OCI-LY1 (cell line): ENCODE data around the gene AQP12B.

Experiments used
- H2AFZ ChIP-seq: fragments of 200-600 bp; sonication (generic), shearing (Covaris generic); 2 replicates; pipeline ENCODE4 v1.6.0; 2014; ENCODE audit warnings: antibody characterized with exemption, mild to moderate bottlenecking, low read length
- H3F3A ChIP-seq: fragments of 200-600 bp; sonication (generic), shearing (Covaris generic); 2 replicates; pipeline ENCODE4 v1.6.0; 2014; ENCODE audit warnings: mild to moderate bottlenecking, antibody characterized with exemption, low read length, moderate library complexity; ENCODE audit not compliant: insufficient read depth
- H3K27ac ChIP-seq: fragments of 200-600 bp; sonication (generic); 2 replicates; pipeline ENCODE4 v1.5.1; 2014; ENCODE audit warnings: low read length, mixed run types, mild to moderate bottlenecking, low read depth; ENCODE audit not compliant: poor library complexity, severe bottlenecking
- H3K27me3 ChIP-seq: fragments of 200-600 bp; sonication (generic); 2 replicates; pipeline ENCODE4 v1.6.0; 2014; ENCODE audit warnings: antibody characterized with exemption, mild to moderate bottlenecking, low read length, moderate library complexity; ENCODE audit not compliant: insufficient read depth
- H3K36me3 ChIP-seq: fragments of 200-600 bp; sonication (generic); 2 replicates; pipeline ENCODE4 v1.6.1; 2014; ENCODE audit warnings: mild to moderate bottlenecking, antibody characterized with exemption, low read length, moderate library complexity, mixed read lengths; ENCODE audit not compliant: insufficient read depth
- H3K4me1 ChIP-seq: fragments of 200-600 bp; sonication (generic); 2 replicates; pipeline ENCODE4 v1.5.1; 2014; ENCODE audit warnings: mild to moderate bottlenecking, low read length, moderate library complexity; ENCODE audit not compliant: insufficient read depth, severe bottlenecking
- H3K4me2 ChIP-seq: fragments of 200-600 bp; sonication (generic), shearing (Covaris generic); 2 replicates; pipeline ENCODE4 v1.6.1; 2014; ENCODE audit warnings: low read length
- H3K4me3 ChIP-seq: fragments of 200-600 bp; sonication (generic); 2 replicates; pipeline ENCODE4 v1.5.1; 2014; ENCODE audit warnings: low read length, low read depth, mild to moderate bottlenecking, mixed read lengths; ENCODE audit not compliant: poor library complexity, severe bottlenecking
- H3K79me2 ChIP-seq: fragments of 200-600 bp; shearing (Covaris generic); 2 replicates; pipeline ENCODE4 v1.6.1; 2016; ENCODE audit warnings: mixed run types, low read length, mixed read lengths; ENCODE audit not compliant: insufficient read depth
- H3K9ac ChIP-seq: fragments of 200-600 bp; sonication (generic), shearing (Covaris generic); 2 replicates; pipeline ENCODE4 v1.6.1; 2014; ENCODE audit warnings: mild to moderate bottlenecking, low read length, mixed read lengths
- H3K9me2 ChIP-seq: fragments of 200-600 bp; sonication (generic), shearing (Covaris generic); 2 replicates; pipeline ENCODE4 v1.6.1; 2014; ENCODE audit warnings: low read depth, mild to moderate bottlenecking, low read length, mixed read lengths
- H3K9me3 ChIP-seq: fragments of 200-600 bp; shearing (Covaris generic); 2 replicates; pipeline ENCODE4 v1.6.1; 2014; ENCODE audit warnings: low read length, mixed read lengths
- H4K20me1 ChIP-seq: fragments of 200-600 bp; sonication (generic), shearing (Covaris generic); 2 replicates; pipeline ENCODE4 v1.6.0; 2016; ENCODE audit warnings: mild to moderate bottlenecking, low read length; ENCODE audit not compliant: insufficient read depth
- CTCF ChIP-seq: fragments of 200-600 bp; sonication (generic), shearing (Covaris generic); IDR thresholded peaks from 2 replicates; pipeline ENCODE4 v1.5.1; 2017; ENCODE audit warnings: mild to moderate bottlenecking, antibody characterized with exemption, low read length, moderate library complexity, mixed read lengths
- EZH2 ChIP-seq: fragments of 200-600 bp; sonication (generic), shearing (Covaris generic); IDR thresholded peaks from 2 replicates; pipeline ENCODE4 v1.8.0; 2017; ENCODE audit warnings: borderline replicate concordance, mixed run types, mild to moderate bottlenecking, antibody characterized with exemption, low read length, moderate library complexity, mixed read lengths

The AQP12B gene

GRCh38 chr2:240727913-240728312 lies 45.2 kb upstream of the AQP12B start:
- H3K9ac ChIP-seq: no peak overlapping the region
- no peaks in the 10 kb centered on the region for H3K27me3 ChIP-seq
- H3K79me2 ChIP-seq: no peaks in the 10 kb centered on the region
- no peak overlapping the region for H3K4me2 ChIP-seq
- no peak overlapping the region for H2AFZ ChIP-seq
- H3K4me3 ChIP-seq: no peak overlapping the region
- no peaks in the 10 kb centered on the region for H3K9me3 ChIP-seq
- TF ChIP-seq CTCF: no peak
- no peak for TF ChIP-seq EZH2
- no peaks in the 10 kb centered on the region for H3K36me3 ChIP-seq
- H3F3A ChIP-seq: no peaks in the 10 kb centered on the region
- H3K4me1 ChIP-seq: no peaks in the 10 kb centered on the region
- H3K9me2 ChIP-seq: no peaks in the 10 kb centered on the region
- H3K27ac ChIP-seq: no peak overlapping the region
- no peaks in the 10 kb centered on the region for H4K20me1 ChIP-seq

GRCh38 chr2:240727439-240727838 lies 44.8 kb upstream of the AQP12B start:
- Histone ChIP-seq H3K4me2 (no peak overlapping the region), H3K4me1 (no peaks in the 10 kb centered on the region), H2AFZ (no peak overlapping the region), H3K27me3 (no peaks in the 10 kb centered on the region), H3K9me2 (no peaks in the 10 kb centered on the region), H3F3A (no peaks in the 10 kb centered on the region), H3K79me2 (no peaks in the 10 kb centered on the region), H3K27ac (no peak overlapping the region), H3K4me3 (no peak overlapping the region), H3K36me3 (no peaks in the 10 kb centered on the region), H3K9me3 (no peaks in the 10 kb centered on the region), H3K9ac (no peak overlapping the region), H4K20me1 (no peaks in the 10 kb centered on the region)
- TF ChIP-seq CTCF: no peak
- TF ChIP-seq EZH2: no peak

- Histone ChIP-seq H3K4me2 (no peak overlapping the region), H3K36me3 (no peaks in the 10 kb centered on the region), H2AFZ (no peak overlapping the region), H3F3A (no peaks in the 10 kb centered on the region), H4K20me1 (no peaks in the 10 kb centered on the region), H3K27ac (no peak overlapping the region), H3K79me2 (no peaks in the 10 kb centered on the region), H3K9me2 (no peaks in the 10 kb centered on the region), H3K4me1 (no peaks in the 10 kb centered on the region), H3K9ac (no peak overlapping the region), H3K9me3 (no peaks in the 10 kb centered on the region), H3K4me3 (no peak overlapping the region), H3K27me3 (no peaks in the 10 kb centered on the region)
- TF ChIP-seq CTCF (no peak), EZH2 (no peak)
Observed at GRCh38 chr2:240726876-240727275, 44.2 kb upstream of the AQP12B start.
